ENCODE measurements around the gene RESP18.
A peak's percentile ranks its signal among the peaks of the same experiment; 100 is the strongest.

GRCh38 chr2:219308142-219309101, 24.1 kb downstream of the RESP18 start:
- TF ChIP-seq CTCF (IDR thresholded peaks at IDR 0.05) (0 out of 2 replicates have a peak, but pooled peaks have one; percentile 12), SIN3A (IDR thresholded peaks at IDR 0.05; ENCODE audit: borderline replicate concordance, low read depth, low read length) (peak; percentile 80), POLR2AphosphoS5 (IDR thresholded peaks at IDR 0.05; ENCODE audit: low read depth, low read length) (no peak), EP300 (IDR thresholded peaks at IDR 0.05; ENCODE audit: borderline replicate concordance in 1 of 2, low read depth in 1 of 2, low read length in 1 of 2) (no peak; a peak in 1 of 4 replicates), NRF1 (IDR thresholded peaks at IDR 0.05; ENCODE audit: low read depth, low read length) (no peak), MXI1 (IDR thresholded peaks at IDR 0.05; ENCODE audit: low read depth, low read length) (0 out of 2 replicates have a peak, but pooled peaks have one; percentile 23), TCF12 (IDR thresholded peaks at IDR 0.05) (peak; percentile 67), FOXM1 (IDR thresholded peaks at IDR 0.05; ENCODE audit: low read depth) (no peak), EZH2phosphoT487 (IDR thresholded peaks at IDR 0.05; ENCODE audit: borderline replicate concordance, low read depth) (no peak), NFIC (IDR thresholded peaks at IDR 0.05; ENCODE audit: borderline replicate concordance) (no peak), TAF1 (IDR thresholded peaks at IDR 0.05; ENCODE audit: borderline replicate concordance, low read depth, low read length) (no peak), CHD2 (IDR thresholded peaks at IDR 0.05; ENCODE audit: low read length, partially characterized antibody) (peak; percentile 94)

All from SK-N-SH (cell line).